GM18909 (cell line): Measurements from ENCODE around the gene THADA.

Experiments
- ATAC-seq: cut with Tn5 transposase; IDR thresholded peaks from one replicate; pipeline ENCODE4 v1.9.1; 2021; ENCODE audit warnings: mild to moderate bottlenecking; ENCODE audit not compliant: unreplicated experiment, poor library complexity

THADA gene

DNA sequence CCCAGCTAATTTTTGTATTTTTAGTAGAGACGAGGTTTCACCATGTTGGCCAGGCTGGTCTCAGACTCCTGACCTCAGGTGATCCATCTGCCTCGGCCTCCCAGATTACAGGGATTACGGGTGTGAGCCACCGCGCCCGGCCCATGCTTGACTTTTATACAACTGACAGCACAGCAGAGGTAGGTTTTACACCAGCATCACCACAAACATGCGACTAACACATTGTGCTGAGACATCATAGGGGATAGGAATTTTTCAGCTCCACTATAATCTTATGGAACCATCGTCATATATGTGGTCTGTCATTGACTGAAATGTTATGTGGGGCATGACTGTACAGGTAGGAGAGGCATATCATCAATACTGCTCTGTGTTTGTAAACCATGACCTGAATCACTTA lies 122.1 kb downstream of the THADA start:
- ATAC-seq: no peak

DNA sequence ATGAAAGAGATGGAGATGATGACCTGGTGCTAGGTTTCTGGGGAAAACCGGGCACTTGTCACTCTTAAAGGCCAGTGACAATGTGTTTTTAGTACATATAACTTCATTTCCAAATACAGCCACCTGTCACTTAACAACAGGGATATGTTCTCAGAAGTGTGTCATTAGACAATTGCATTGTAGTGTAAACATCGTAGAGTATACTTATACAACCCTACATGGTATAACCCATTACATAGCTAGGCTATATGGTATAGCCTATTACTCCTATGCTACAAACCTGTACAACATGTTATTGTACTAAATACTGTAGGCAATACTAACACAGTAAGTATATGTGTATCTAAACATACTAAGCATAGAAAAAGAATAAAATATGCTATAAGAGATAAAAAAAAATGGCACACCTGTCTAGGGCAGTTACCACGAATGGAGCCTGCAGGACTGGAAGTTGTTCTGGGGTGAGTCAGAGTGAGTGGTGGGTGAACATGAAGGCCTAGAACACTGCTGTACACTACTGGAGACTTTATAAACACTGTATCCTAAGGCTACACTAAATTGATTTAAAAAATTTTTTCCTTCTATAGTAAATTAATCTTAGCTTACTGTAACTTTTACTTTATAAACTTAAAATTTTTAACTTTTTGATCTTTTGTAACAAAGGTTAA lies 123.2 kb downstream of the THADA start:
- no peak for ATAC-seq

DNA sequence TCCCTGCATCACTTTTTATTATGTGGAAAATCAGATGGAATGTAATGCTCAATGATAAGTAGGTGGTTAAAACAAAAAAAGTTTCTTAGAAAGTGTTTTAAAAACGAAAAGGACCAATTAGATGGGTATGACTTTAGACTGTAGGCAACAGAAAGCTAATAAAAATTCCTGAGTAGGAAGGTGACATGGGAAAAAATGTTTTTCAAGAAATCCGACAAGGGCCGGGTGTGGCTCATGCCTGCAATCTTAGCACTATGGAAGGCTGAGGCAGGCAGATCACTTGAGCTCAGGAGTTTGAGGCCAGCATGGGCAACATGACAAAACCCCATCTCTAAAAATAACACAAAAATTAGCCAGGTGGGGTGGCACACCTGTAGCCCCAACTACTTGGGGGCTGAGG lies 126.1 kb downstream of the THADA start:
- ATAC-seq: no peak

DNA sequence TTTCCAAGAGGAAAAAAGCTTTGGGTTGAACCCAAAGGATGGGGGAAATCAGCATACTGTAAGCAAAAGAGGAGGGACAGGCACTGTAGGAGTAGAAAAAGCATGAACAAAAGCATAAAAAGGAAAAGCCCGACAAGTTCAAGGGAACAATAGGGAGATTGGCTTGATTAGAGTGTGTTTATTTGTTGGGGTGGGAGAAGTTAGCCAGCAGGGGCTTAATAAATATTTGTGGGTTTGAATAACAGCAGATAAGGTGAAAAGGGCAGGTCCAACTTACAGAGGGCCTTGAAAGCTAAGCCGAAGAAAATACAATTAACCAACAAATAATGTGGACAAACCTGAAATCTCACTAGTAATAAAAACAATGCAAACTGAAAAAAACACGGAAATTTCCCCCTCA lies 126.7 kb downstream of the THADA start:
- ATAC-seq: no peak

DNA sequence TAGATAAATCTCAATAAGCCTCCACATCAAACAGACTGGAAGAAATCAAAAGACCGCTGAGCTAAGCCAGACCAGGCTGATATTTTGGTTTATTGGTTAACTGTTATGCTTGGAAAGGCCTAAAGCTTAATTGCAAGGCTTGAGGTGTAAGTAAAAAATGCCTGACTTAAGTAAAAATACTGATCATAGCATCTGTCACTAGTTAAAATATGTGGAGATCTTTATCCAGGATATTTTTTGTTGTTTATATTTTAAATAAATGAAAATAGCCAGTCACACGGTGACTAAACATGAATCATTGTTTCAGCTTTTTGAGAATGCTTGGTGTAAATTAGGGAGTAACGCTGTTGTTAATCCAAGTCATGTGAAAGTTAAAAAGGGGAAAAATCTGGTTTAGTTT lies 127.9 kb downstream of the THADA start:
- ATAC-seq: no peak

DNA sequence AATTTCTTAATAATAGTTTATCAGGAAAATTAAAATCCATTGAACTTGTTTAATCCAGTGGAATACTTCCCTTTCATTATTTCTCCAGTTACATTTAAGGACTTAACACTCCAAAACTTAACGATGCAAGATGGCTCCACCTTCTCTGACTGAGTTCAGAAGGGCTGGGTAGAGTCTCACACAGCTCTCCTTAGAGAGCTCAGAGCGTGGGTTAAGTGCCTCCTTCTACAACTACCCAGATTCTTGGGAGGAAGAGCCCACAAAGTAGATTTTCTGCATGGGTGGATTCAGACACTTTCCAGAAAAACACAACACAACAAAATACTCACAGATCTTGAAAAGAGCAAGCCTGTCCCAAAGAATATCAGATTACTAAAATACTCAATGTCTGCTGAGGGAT lies 130.6 kb downstream of the THADA start:
- ATAC-seq: no peak

DNA sequence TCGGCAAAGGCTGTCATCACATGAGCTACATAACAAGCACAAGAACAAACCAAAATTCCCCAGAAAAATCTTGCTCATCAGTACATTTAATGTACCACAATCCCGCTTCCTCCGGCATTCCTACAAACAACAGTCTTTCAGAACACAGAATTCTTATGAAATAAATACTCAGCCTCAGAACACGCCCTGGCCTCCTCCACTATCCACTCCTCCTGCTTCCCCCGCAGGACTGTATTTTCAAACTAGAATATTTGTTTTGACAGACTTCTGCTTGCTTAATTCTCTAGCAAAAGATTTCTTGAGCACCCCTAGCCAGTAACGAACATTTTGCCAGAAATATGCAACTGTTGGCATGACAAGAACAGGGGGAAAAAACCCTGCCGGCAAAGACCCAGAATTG lies 131.2 kb downstream of the THADA start:
- no peak for ATAC-seq

DNA sequence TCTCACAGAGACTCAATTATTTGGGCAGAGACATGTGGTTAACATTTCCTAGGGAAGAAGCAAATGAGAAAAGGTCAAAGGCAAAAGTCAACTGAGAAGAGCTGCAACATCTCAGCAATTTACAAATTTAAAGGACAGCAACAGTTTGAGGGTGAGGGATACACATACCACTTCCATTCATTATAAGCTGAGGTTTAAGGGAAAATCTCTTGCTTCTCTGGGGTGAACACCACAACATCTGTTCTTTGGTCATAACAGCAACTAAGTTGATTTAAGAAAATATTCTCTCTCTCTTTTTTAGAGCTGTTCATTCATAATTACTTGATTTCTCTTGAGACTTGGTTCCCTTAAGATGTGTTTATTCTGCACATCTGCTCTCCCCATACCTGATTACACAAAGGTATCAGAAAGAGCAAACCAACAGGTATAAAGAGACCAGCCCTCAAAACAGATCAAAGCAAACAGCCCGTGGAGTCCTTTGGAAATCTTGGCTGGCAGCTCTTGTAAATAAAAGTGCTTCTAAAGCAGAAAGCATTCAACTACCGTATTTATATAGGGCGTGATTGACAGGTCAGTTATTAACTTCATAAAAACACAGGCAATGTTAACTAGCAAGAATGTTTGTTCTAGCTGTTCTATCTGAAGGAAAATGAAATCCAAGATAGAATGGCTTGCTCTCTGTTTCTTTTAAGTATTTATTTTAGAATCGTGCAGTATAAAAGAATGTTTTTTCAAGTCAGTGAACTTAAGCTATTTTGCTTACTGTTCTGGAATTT lies 132.8 kb downstream of the THADA start:
- ATAC-seq: no peak

DNA sequence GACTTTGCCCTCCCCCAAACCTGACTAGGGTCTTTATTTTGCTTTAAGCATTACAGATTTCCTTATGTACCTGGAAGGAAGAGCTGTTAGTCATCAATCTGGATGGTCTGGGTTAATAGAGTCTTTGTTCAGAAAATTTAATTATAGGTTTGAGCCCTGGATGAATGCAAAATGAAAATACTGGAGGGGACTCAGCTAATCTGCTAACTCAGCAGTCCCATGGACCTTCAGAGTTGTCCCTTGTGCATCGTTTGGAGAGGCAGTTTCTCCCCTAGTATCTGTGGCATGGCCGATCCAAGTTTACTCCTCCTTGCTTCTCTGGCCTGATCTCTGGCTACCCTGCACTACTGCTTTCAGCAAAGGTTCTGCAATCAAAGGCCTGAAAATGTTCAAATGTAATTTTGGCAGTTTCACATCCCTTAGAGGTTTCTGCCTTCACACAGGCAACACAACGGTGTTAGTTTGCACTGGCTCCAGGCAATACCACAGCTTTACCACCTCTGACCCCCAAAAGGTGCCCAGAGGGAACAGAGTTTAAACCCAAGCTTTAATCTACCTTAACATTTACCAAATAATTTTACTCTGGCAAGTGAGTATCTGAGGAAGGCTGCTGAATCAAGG lies 134.3 kb downstream of the THADA start:
- ATAC-seq: peak; percentile 84

DNA sequence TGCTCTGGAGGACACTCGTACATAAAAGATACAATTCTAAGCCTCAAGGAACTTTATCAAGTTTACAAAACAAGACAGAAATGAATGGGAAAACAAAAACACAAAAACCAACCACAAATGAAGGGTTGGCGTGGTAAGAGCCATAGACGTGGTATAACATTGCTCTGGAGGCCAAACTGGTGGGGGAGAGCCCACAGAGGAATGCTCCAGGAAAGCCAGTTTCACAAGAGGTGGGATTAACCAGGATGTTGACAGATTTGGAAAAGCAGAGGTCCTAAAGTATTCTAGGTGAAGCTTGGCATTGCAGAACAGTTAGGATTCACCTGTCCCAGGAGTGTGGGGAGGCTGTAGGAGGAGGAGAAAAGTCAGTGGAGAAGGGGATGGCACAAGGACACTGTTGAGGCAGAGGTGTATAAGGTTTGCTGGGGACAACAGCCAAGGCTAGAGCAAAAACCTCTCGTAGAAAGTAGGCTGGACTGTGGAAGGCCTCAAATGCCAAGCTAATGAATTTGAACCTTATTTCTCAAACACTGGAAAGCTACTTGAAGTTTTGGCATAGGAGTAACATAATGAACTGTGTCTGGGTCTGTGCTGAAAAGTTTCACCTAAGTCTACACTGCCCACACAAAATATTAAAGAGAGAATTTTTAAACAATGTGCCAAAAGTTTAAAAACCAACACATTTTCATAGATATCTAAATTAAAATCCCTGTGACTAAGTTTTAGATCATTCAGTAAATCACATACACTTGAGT lies 135.1 kb downstream of the THADA start:
- ATAC-seq: no peak

DNA sequence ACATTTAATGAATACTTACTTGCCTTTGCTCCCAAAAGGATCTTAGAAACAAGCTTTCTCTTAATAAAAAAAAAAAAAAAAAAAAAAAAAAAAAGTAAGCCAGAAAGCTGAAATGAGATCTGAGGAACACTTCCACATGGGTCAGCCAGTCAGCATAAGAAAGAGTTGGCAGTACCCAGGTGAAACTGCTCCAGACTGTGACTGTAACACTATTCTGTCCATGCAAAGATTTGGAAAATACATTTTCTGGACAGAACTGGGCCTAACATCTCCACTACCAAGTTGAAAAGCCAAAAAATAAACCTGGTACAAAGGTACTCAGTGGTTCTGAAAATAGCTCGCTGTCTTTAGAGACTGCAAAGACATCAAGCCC lies 135.7 kb downstream of the THADA start:
- no peak for ATAC-seq

DNA sequence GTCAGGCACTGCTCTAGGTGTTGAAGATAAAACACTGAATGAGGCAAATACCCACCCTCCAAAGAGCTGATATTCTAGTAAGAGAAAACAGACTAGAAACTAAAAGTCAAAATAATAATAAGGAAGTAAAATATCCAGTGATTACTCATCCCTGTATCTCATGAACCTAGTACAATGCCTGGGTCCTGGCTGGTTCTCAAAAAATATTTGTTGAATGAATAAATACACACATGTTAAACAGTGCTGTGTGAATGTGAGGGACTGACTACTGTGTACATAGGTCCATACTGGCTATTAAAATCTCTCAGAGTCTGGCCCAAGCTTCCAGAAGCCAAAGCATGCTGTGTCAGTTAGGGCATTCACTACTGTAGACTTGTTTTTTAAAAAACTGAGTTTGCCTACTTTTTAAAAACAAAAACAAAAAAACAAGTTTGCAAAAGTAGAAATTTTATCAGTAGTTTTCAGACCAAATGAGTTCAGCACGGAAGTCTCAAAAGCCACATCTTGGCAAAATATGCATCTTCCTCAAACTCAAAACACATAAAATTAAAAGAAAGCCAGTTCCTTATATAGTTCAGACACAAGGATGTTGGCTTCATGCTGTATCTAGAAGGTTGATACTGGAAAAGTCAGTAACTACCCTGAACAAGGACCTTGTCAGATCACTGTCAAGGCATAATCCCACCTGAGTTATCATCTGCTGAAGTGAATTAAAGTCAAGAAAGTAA lies 136.2 kb downstream of the THADA start:
- ATAC-seq: no peak

DNA sequence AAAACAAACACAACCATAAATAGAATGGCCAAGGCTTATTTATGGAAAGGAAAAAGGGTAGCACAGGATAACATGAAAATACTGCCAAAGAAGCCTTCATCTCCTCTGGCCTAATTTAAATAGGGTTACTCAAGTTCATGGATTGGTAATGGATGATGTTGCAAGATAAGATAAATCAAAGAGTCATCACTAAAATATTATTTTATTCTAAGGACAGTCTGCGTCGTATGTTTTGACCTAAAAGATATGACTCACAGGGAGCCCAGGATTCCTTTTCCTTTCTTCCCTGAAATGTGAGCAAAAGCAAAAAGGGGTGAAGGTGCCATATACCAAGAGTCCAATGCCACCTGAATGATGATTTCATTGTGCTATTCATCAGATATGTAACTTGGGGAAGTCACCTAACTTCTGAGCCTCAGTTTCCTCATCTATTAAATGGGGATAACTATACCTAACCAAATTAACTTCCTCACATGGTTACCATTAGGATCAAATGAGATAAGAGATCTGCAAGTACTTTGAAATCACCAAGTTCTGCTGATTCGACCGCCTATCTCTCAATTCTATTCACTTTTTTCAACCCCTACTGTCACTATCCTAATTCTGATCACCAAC lies 137.7 kb downstream of the THADA start:
- ATAC-seq: no peak

DNA sequence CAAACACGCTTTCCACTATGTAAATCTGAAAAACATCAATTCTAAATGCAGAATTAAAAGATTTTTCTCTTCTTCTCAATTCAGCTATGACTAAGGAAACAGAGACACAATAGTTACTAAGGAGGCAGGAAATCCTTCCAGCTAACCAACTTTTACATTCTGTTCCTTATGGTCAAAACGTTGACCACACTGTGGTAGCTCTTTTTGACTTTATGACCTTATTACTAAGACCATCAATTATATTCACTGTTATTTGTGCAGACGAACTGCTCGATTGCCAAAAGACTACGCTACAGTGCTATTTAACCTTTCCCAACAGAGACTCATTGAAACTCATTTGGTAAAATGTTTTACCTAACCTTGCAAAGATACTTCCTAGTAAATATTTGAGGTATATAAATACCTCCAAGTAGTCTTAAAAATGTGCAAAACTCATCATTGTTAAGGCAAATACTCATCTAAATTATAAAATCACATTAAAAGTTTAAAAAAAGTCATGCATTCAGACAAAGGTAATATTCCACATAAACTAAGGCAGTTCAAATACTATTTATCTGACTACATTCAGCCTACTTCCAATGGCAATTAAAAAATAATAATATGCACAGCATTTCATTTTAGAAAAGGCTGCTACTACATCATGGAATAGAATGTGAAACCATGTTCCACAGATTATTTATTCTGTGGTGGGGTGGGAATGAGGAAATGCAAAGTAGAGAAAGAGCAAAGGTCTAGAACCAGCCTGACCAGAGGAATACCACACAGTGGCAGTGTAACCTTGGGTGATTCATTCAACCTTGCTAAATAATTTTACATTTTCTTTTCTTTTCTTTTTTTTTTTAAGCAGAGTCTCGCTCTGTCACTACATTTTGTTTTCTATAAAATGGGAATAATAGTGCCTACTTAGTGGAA lies 139.9 kb downstream of the THADA start:
- peak; percentile 45 for ATAC-seq

DNA sequence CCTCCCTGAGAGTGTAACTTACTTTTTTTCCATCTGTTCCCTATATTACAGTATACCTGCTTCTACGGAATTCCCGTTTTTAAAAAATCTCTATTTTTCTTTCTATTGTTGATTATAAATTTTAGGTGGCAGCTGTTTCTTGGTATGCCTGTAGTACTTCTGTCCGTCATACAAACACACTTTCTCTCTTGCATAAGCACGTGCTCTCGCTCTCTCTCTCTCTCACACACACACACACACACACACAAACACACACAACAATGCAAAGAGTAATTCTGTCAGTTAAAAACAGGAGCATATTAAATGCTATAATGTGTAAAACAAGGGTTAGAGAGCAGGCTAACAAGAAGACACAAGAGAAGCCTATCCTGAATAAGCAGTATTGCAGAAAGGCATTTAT lies 140.5 kb downstream of the THADA start:
- ATAC-seq: no peak

DNA sequence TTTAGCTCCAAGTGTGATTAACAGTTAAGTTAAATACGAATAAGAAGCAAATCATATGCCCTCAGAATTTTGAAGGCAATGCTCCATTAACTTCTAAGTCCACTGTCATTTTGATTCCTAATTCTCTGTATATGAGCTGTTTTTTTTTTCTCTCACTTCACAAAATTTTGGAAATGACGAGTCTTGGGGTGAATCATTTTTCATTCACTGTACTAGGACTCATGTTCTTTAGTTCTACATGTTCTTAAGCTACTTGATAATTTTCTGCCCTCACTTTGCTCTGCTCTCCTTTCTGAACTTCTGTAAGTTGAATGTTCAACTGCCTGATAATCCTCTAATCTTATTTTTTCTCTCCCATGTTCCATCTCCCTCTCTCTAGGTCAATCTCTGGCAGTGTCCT lies 141.0 kb downstream of the THADA start:
- ATAC-seq: no peak

DNA sequence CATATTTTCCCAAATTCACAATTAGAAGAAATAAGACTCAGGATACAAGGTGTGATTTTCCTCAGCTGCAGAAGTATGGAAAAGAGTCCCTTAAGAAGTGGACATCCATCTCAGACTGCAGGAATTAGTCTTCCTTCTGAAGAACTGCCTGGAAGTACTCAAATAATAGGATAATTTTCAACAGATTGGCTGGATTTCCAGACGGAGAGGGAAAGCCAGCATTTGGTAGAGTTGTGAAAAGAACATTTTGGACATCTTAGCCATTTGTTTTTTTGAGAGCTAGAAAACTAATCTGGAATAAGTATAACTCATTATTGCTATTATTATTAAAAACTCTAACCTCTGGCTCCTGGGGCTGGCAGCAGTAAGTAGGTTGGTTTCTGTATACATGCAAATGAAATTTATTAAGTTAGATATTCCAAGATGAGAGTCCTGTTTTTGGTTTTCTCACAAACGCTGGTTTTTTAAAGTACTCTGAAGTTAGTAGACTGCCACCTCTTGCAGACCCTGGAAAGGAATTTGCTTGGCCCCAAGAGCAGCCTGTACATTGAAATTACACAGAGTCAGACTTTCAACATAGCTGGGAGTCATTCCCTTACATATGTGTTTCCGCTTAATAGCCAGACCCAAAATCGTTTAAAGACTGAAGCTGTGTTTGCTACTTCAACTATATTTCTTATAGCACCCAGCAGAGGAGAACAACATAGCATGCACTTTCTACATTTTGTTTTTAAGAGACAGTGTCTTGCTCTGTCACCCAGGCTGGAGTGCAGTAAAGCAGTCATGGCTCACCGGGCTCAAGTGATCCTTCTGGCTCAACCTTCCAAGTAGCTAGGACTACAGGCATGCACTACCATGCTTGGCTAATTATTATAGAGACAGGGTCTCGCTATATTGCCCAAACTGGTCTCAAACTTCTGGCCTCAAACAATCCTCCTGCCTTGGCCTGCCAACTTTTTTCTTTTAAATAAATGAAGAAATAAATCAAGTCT lies 142.4 kb downstream of the THADA start:
- ATAC-seq: no peak

DNA sequence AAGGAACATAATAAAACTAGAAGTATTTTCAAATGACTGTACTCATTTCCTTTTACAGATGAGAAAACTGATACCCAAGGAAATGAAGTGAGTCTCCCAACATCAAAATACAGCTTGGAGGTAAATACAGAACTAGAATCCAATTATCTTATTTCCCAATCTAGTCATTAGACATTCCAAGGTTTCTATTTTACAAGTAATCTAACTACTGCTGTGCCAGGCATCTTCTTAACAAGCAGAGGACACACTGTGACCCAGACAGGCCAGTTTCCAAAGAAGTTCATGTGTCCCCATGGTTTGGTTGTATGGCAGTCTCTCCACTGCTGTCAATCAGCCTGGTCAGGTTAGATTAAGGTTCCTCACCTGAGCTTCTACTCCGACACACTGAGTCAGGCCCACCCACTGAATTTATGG lies 143.5 kb downstream of the THADA start:
- no peak for ATAC-seq
